NCI-H526 (cell line): Measurements from ENCODE around the gene CCDC192.
A peak's percentile ranks its signal among the peaks of the same experiment; 100 is the strongest.
"Not testable (repeated sequence)": the region's sequence is repeated elsewhere in the genome, so short reads cannot be mapped to it uniquely, and the experiment has no call there.

Source experiments
- DNase-seq, 2 experiments: peaks; one replicate each; lab custom pipeline; 2025; lab: John Stamatoyannopoulos, UW

The CCDC192 gene

DNA sequence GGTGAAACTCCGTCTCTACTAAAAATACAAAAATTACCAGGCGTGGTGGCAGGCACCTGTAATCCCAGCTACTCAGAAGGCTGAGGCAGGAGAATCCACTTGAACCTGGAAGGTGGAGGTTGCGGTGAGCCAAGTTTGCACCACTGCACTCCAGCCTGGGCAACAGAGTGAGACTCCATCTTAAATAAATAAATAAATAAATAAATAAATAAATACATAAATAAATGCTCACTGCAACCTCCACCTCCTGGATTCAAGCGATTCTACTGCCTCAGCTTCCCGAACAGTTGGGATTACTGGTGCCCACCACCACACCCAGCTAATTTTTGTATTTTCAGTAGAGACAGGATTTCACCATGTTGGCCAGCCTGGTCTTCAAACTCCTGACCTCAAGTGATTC, 144.4 kb downstream of the CCDC192 start:
- DNase-seq, result not testable (repeated sequence)

DNA sequence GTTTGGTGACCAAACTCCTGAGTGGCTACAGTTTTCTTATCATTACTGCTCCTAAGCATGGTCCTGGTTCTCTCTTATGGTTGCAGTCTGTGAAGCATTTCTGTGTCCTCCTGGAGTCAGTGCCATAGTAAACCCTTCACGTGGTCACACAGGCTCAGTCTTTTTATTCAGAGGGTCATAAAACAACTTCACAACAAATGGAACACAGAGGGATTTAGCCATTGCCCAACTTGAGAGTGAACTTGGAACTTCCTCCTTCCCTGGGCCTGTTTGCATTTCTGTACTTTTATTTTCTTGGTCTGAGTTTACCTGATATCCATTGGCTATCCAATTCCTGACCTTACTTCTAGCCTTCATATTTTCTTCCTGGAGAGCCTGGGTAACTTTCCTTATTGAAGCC, 144.9 kb downstream of the CCDC192 start:
- DNase-seq, result no peak

DNA sequence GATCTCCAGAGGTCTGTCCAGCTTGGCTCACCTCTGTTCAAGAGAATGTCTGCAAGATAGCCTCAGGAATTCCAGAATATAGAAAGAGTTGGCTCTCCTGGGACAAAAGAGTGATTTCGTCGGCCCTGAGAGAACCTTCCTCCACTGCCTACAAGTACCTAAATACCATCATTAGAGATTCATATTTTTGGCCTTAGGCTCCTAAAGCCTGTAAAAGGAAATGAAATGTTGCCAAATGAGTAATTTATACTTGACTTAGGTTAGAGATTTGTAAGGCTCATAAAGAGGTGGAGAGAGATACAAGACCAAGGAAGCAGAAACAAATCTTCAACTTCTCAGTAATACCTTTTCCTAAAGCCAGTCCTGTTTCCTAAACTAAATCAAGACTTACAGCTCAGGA, 146.2 kb downstream of the CCDC192 start:
- no peak for DNase-seq

DNA sequence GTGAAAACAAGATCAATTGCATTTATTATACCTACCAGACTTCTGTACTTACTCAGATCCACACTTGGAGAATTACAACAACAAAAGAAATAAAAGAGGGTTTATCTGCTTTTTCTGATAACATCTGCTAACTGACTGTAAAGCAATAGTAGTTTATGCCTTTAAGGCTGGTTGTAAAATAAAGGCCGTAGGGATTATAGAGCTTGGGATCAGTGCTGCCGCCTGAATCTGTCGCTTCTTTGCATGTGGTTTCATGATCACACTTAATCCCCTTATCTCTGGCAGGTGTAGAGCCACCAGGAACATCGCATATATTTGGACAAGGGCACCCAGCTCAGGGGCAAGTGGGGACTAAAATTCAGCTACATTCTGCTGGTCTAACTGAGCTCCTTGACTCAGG, 146.7 kb downstream of the CCDC192 start:
- DNase-seq, result peak; percentile 42 to 73

DNA sequence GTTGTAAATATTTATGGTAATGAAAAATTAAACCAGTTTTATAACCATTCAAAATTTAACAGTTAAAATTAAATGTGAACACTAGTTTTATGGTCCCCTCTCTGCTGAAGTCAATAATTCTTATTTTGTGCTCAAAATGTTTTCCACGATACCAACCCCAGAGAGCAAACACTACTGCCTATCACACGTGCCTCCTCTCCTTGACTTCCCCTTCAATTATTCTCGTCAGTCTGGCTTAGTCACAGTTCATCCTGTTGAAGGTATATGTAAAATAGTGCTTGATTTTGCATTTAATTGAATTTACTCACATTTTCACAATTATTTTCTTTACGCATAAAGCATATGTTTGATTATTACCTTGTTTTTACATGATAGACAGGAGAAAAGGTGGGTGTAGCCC, 148.8 kb downstream of the CCDC192 start:
- no peak for DNase-seq

DNA sequence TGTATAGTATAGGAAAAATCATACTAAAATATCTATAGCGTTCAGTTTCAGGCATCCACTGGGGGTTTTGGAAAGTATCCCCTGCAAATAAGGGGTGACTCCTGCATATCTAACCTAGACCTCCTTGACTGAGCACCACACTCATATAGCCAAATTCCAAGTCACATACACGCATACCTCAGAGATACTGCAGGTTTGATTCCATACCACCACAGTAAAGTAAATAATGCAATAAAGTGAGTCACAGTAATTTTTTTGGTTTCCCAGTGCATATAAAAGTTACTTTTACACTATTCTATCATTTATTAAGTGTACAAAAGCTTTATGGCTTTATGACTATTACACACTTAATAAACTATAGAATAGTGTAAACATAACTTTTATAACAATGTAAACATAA, 151.3 kb downstream of the CCDC192 start:
- no peak for DNase-seq

DNA sequence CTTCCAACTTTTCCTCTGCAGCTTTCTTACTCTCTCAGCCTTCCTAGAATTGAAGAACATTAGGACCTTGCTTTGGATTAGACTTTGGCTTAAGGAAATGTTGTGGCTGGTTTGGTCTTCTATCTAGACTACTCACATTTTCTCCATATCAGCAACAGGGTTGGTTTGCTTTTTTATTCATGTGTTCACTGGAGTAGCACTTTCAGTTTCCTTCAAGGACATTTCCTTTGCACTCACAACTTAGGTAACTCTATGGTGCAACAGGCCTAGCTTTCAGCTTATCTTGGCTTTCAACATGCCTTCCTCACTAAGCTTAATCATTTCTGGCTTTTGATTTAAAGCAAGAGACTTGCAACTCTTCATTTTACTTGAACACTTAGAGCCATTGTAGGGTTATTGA, 153.1 kb downstream of the CCDC192 start:
- DNase-seq, result no peak

DNA sequence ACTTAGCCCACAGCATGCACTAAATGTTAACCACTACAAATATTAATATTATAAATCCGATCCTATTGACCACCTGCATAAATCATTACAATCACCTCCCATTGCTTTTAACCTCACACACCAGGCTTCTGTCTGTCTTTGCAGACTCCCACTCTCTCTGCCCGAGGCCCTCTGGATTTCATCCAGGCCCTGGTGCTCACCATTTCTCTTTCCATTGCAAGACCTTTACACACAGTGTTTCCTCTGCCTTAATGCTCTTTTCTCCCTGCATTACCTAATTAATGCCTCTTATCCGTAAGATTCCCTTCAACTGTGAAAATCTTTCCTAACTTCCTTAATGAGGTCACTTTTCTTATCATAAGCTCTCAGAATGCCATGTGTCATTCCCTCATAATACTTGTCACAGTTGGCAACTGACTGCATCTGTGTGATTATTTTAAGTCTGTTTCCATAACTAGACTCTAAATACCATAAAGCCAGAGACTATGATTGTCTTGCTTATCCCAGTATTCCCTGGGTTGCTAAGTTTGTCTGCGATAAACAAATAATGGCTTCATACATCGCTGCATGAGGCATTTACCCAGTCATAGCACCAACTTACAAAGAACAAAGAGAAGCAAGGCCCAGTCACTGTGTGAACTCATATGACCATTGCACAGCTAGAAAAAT, 155.1 kb downstream of the CCDC192 start:
- DNase-seq, result no peak

DNA sequence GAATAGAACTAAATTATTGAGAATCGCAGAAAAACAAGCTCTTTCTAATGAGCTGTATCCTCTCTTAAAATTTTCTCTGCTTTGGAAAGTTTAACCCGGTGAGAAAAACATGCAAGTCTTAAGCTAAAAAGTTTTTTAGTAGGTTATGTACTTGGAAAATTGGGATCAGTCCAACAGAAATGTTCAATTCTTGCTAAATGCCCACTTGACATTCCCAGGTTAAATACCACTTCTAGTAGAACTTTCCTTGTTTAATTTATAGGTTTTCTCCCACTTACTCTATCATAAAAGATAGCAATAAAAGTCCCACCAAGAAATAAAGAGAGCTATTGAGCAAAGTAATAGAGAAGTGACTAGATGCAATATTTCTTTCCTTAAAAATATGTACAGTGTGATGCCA, 157.1 kb downstream of the CCDC192 start:
- DNase-seq, result no peak

DNA sequence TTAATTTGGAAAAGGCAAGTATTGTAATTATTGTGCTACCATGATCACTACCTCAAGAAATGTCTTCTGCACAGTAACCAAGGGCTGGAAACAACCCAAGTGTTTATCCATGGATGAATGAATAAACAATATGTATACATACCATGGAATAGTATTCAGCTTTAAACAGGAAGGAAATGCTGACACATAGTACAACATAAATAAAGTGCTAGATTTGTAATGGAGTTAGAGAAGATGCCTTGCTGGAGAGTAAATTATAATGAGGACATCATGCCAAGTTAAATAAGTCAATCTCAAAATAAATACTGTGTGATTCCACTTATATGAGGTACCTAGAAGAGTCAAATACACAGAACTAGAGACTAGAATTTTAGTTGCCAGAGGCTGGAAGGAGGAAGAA, 160.0 kb downstream of the CCDC192 start:
- DNase-seq, result no peak

DNA sequence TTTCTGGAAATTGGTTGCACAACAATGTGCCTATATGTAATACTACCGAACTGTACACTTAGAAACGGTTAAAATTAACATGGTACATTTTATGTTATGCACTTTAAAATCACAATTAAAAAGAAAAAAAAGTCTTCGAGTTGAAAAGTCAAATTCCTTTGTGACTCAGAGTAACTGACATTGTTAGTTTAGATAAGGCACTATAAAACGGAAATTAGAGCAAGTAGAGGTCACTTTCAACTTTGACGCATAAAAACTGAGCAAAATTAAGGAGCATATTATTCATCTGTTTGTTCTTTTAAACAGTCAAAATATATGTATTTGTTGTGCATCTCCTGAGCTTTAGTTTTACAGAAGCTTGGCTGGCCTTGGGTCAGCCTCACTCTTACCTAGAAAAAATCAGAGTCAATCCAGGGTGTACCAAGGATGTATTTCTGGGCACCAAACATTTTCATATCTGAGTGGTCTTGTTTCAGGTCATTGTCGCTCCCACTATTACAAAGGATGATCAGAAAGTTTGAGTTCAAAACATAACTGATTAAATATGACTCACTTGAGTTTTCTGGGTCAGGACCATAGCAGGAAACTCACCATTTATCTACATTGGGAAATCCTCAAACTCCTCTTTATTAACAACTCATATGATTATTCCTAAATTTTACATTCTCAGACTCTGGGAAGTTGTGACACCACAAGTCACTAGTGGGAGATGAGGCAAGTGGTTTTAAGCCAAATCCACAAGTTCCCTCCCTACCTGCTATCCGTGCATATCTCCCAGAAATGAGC, 160.6 kb downstream of the CCDC192 start:
- DNase-seq, result no peak

DNA sequence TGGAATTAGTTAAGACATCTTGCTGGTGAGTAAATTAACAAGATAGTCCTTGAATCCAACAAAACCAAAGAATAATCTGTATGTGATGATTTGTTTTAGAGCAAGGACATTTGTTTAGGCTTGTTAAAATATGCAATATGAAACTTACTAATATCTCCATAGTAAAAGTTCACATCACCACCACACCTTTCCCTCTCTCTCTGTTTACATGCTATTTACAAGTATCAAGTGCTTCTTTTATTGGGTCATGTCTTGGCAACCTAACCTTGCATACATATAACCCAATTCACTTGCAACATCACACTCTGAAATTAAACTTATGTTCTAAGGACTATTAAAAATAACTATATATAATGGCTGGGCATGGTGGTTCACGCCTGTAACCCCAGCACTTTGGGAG, 161.3 kb downstream of the CCDC192 start:
- DNase-seq, result no peak

DNA sequence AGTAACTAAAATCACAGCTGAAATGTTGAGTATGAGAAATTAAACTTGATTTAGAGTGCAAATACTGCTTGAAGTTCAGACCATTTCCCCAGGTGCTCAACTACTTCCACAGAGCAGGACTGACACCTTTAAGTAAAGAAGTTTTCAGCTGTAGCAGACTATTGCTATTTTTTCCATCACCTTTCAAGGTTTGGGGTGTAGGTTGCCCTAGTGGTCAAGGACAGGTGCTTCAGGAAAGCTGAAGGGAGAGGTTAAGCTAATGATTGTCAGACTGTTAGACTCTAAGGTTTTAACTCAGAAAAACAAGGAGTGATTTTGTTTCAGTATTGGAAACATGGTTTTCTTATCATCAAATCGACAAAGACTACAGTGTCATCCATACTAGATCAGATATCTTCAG, 162.1 kb downstream of the CCDC192 start:
- DNase-seq, result no peak

DNA sequence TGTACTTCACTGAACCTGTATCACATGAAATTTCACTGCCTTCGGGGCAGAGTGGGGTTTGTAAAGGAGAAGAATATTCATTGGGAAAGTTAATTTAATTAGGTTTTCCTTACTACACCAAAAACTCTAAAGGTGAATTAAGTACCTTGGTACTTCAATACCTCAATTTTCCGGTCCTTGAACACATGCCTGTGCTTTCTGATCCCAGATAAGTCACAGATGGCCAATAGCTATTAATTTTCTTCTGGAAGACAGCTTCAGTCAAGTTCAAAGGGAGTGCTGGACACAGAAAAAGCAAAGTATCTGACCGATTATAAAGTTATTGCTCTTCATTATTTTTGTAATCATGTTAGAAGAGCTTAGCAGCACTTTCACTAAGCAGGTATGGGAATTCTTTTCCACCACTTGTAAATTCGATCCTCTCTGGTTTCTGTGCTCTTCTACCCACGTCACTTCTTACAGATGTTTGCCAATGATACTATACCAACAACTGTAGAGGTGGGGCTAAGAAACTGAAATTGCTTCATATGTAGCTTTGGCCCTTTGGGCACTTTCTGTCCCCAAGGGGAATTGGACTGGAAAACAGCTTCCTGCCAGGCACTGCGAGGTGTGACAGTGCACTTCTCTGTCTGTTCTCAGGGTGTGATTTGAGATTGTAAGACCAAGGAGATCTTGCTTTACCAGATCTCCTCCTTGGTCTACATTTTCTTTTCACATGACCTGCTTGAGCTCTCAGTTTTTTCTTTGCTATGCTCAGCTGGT, 164.0 kb downstream of the CCDC192 start:
- no peak for DNase-seq

DNA sequence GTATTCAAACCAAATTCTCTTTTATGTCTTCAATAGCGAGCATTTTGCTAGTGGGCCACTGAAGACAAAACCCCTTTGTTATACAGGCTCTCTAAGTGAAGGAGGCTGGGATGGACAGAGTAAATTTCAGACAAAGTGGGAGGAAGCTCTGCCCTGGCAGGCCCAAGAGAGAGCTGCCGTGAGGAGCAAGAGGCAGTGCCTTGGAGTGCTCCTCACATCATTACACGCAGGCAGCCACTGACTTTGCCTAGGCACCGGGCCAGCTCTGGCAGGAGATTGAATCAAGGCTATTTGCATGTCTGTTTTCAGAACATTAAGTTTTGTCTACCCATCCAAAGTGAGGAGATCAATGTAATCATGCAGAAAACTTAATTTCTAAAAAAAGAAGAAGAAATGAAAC, 167.7 kb downstream of the CCDC192 start:
- peak; percentile 52 to 55 for DNase-seq

DNA sequence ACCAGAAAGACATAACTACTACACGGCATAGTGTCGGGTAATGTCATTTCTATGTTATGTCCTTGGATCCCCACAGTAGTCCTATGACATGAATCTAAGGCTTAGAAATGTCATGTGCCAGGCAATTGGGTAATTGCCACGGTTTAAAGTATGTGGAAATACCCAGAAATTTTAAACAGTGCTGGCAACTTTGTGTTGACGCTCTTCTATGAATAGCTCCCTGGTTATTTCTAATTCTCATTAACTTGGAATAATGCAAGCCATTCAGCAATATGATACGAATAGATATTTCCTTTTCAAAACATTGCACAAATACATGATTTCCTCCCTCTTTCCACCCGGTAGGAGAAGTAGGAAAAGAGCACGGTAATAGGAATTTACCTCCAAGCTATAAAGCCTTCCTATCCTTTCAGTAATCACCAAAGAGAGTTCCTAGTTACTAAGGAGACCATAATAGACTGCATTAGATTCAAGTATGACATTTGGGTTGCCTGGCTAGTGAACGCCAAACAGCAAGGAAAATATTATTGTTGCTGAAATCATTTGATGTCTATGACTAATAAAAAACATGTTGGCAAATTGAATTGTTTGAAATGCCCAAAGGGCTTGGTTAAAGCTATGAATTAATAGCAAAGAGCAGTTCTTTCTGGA, 168.4 kb downstream of the CCDC192 start:
- DNase-seq, result no peak

DNA sequence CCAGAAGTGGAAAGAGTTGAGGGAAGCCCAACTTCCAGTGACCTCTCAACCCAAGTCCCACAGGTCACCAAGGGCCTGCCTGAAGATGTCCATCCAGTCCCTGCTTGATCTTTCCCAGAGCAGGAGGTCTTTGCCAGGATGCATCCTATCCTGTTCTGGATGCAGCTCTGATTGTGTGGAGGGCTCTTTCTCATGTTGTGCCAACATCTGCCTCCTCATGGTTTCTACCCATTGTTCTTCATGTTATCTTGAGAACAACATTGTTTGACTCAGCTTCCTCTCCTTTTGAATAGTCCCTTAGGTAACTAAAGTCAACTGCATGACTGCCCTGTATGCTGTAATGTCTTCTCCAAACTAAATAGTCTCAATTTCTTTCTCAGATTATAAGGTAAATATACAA, 169.3 kb downstream of the CCDC192 start:
- DNase-seq, result no peak

DNA sequence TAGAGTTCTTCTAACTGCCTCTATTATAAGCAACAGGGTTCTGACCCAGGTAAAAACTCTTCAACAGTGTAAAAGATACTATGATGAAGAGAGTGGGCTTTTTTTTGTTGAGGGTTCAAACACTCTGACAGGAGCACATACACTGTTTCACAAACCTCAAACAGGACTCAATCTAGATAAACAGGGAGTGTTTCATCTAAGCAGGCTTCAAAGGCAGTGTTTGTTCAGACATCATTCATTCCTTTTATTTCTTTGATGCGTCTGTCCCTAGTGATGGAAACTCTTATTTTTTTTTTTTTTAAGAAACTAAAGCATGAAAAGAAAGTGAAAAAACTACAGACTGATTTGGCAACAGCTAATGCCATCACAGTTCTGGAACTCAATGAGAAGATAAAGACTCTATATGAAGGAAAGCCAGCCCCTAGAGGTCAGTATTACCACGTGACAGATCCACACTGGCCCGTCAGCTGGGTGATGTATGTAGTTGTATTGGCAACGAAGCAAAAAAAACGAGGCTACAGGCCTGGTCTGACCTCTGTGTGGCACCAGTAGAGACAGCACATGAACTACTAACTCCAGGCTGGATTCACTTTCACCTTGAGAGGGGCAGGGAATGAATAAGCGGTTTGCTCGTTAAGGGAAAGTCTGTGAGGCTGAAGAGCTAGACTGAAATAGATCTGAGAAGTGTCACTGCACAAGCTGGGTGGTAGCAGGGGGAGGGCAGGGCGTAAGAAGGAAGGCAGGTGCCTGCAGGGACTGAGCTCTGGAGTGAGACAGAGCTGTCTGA, 172.2 kb downstream of the CCDC192 start:
- peak; percentile 62 to 82 for DNase-seq

DNA sequence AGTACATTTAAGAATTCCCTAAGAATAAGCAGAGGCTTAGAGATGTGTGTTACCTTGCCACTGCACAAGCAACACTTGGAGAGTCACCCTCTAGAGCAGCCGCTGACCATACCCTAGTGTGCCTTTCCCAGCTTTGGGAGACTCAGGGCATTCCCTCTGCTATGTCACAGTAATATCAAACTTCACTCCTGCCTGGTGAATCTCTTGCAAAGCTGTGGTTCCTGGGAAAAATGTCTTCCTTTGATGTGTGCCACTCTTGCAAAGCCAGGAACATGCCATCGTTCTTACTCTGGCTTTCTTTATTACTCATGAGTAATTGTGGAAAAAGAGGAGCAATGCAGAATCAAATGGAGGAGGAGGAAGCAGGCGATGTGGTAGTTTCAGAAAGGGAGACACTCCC, 173.2 kb downstream of the CCDC192 start:
- DNase-seq, result no peak

DNA sequence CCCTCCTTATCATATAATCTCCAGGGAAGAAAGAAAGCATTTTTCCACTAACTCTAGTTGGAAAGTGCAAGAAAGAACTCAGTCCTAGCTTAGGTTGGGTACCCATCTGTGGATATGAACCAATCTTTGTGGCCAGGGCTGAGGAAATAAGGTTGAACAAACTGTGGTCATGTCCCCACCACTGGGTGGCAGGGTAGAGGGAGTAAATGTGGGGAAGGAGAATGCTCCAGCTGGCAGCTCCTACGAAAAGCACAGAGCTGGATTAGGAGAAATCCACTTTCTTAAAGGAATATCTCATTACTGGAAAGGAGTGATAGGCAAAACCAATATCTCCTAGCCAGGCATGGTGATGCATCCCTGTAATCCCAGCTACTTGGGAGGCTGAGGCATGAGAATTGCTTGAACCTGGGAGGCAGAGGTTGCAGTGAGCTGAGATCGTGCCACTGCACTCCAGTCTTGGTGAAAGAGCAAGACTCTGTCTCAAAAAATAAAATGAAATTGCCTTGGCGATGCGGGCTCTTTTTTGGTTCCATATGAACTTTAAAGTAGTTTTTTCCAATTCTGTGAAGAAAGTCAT, 175.1 kb downstream of the CCDC192 start:
- DNase-seq, result peak; percentile 2 to 48

DNA sequence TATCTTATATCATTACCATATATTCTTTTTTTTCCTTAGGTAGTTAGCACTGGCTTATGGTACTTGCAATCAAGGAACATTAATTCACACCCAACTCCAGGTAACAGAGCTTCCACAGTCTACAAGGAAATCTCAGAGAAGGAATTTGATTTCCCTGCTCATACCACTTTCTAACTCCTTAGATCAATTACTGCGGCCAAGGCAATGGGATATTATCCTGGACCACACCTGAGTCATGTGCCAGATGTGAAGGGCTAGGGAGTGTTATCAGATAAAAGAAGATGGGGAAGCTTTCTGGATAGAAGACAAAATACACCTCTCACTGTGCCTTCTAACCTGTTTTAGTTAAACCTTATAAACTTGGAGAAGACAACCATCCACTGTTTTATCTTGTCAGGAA, 181.2 kb downstream of the CCDC192 start:
- DNase-seq, result no peak
